ENCODE data around the gene GPATCH8. TPM values are rescaled to one million over a fixed set of nuclear protein-coding genes. Genes with fewer than 3 reads are reported as not detected.

GPATCH8 gene
- total RNA-seq, 4 donors from 2014 or later: 39.6 to 91.6 (median 48.3) TPM

DNA sequence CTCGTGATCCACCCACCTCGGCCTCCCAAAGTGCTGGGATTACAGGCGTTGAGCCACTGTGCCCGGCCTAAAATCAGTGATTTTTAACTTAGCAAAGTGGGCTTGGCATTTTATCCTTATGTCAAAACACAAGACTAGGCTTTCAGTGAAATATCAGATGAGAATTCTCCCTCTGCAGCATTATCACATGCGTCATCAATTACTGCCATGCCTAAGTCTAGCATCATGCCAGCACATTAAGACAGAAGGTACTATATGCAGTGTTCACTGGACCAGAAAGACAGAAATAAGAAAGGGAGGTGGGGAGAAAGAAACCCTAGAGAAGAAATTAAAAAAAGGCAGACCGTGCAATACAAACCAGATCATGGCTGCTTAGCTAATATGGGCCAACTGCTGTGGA, 29.8 kb downstream of the GPATCH8 start:
- no peak for DNase-seq
- H3K4me1 ChIP-seq: no peaks in the 10 kb centered on the region
- no peak overlapping the region for H3K4me3 ChIP-seq
- TF ChIP-seq POLR2A (IDR thresholded peaks at IDR 0.05): no peak
- TF ChIP-seq, protein P1, sequence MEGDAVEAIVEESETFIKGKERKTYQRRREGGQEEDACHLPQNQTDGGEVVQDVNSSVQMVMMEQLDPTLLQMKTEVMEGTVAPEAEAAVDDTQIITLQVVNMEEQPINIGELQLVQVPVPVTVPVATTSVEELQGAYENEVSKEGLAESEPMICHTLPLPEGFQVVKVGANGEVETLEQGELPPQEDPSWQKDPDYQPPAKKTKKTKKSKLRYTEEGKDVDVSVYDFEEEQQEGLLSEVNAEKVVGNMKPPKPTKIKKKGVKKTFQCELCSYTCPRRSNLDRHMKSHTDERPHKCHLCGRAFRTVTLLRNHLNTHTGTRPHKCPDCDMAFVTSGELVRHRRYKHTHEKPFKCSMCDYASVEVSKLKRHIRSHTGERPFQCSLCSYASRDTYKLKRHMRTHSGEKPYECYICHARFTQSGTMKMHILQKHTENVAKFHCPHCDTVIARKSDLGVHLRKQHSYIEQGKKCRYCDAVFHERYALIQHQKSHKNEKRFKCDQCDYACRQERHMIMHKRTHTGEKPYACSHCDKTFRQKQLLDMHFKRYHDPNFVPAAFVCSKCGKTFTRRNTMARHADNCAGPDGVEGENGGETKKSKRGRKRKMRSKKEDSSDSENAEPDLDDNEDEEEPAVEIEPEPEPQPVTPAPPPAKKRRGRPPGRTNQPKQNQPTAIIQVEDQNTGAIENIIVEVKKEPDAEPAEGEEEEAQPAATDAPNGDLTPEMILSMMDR (IDR thresholded peaks at IDR 0.05): no peak
- H3K9me3 ChIP-seq: no peaks in the 10 kb centered on the region
- no peak overlapping the region for H3K27ac ChIP-seq
- H3K27me3 ChIP-seq: no peaks in the 10 kb centered on the region
- peaks cover 0 to 23% (median 0%) of the 10 kb centered on the region in 3 donors for H3K36me3 ChIP-seq

DNA sequence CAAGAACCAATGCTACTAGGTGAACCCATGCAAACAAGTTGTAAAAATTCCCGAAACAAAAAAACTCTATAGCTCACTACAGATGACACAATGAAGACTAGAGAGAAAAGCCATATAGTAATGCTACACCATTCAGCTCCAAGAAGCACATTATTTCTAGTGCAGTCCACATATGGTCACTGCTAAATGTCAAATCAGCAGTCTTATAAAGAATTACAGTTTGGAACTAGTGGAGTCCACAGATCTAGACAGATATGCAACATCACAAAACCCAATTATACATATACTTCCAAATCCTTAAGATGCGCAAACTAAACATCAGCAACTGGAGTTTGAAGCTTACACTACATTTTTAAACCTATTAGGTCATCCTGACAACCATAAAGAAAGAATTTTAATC, 33.5 kb downstream of the GPATCH8 start:
- no peaks in the 10 kb centered on the region for H3K9me3 ChIP-seq
- H3K4me1 ChIP-seq: peaks cover 0 to 13% (median 0%) of the 10 kb centered on the region in 4 donors
- no peak for TF ChIP-seq POLR2A (IDR thresholded peaks at IDR 0.05)
- TF ChIP-seq, protein P1 (IDR thresholded peaks at IDR 0.05): no peak
- no peak overlapping the region for H3K4me3 ChIP-seq
- no peak overlapping the region for H3K27ac ChIP-seq
- H3K36me3 ChIP-seq: peaks cover 0 to 23% (median 0%) of the 10 kb centered on the region in 3 donors
- no peaks in the 10 kb centered on the region for H3K27me3 ChIP-seq
- DNase-seq: no peak

DNA sequence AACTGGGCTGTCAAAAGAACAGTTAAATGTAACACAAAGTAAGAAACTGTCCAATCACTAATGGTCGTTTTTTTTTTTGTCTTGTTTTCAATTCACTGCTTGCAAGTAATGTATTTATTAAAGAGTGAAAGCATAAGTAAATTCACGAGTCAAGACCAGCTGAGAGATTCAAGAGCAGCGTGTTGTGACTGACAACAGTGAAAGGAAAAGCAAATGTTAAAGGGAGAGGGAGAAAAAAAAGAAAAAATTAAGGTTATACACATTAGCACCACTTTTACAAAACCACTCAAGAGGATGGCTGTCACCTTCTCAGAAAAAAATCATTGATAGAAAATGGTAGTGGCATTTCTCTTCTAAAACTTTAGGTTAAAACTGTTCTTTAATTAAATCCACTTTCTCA, 36.1 kb downstream of the GPATCH8 start:
- Histone ChIP-seq H3K27ac (no peak overlapping the region), H3K36me3 (peaks cover 0 to 14% (median 0%) of the 10 kb centered on the region in 3 donors), H3K27me3 (no peaks in the 10 kb centered on the region), H3K4me3 (no peak overlapping the region), H3K4me1 (peaks cover 0 to 13% (median 0%) of the 10 kb centered on the region in 4 donors), H3K9me3 (no peaks in the 10 kb centered on the region)
- TF ChIP-seq, protein P1 (IDR thresholded peaks at IDR 0.05): no peak
- TF ChIP-seq POLR2A (IDR thresholded peaks at IDR 0.05): no peak
- no peak for DNase-seq

DNA sequence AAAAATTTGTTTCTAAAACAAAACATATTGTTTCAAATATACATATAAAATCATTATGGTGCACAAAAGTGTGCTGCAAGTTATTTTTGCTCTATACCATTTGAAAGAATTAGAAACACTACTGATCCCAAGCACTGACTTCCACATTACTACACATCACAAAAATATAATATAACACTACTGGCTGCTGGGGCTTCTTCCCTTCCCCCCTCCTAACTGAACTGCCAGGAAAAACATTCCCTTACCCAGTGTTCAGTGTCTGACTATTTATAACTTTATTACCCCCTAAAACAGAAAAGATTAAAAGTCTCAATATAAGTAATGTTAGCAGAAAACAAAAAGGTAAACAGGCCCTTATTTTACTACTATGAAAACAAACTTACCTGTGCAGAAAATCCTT, 36.9 kb downstream of the GPATCH8 start:
- peaks cover 0 to 22% (median 0%) of the 10 kb centered on the region in 3 donors for H3K36me3 ChIP-seq
- no peaks in the 10 kb centered on the region for H3K9me3 ChIP-seq
- H3K27ac ChIP-seq: no peak overlapping the region
- TF ChIP-seq POLR2A (IDR thresholded peaks at IDR 0.05): no peak
- TF ChIP-seq, protein P1 (IDR thresholded peaks at IDR 0.05): no peak
- peaks cover 0 to 13% (median 0%) of the 10 kb centered on the region in 4 donors for H3K4me1 ChIP-seq
- no peak for DNase-seq
- H3K4me3 ChIP-seq: no peak overlapping the region
- no peaks in the 10 kb centered on the region for H3K27me3 ChIP-seq

DNA sequence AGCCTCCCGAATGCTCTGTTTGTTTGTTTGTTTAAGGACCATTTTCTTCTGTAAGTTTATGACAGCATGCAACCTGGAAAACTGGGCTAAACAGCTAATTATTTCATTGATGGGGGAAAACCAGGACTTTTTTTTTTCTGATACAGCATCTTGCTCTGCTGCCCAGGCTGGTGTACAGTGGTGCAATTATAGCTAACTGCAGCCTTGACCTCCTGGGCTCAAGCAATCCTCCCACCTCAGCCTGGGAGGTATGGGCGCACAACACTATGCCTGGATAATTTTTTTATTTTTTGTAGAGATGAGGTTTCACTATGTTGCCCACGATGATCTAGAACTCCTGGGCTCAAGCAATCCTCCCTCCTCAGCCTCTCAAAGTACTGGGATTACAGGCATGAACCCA, 37.3 kb downstream of the GPATCH8 start:
- Histone ChIP-seq H3K9me3 (no peaks in the 10 kb centered on the region), H3K4me1 (peaks cover 0 to 13% (median 0%) of the 10 kb centered on the region in 4 donors), H3K27ac (no peak overlapping the region), H3K36me3 (peaks cover 0 to 26% (median 0%) of the 10 kb centered on the region in 3 donors), H3K27me3 (no peaks in the 10 kb centered on the region), H3K4me3 (no peak overlapping the region)
- no peak for DNase-seq
- TF ChIP-seq, protein P1 (IDR thresholded peaks at IDR 0.05): no peak
- TF ChIP-seq POLR2A (IDR thresholded peaks at IDR 0.05): no peak

DNA sequence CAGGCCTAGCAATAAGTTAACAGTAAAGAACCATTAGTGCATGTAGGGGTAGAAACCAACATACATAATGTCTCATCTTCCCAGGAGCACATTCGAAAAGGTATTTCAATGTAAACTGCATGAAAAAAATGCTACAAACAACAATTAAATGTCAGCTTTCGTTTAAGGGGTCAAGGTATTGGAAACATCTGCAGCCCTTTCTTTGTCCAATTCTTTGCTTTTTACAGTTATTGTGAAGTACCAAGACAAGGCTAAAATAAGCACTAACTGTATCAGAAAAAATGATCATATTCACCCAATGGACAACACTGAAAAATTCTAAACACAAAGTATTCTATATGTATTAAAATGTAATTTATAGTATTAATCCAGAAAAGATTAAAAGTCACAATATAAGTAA, 37.9 kb downstream of the GPATCH8 start:
- TF ChIP-seq, protein P1 (IDR thresholded peaks at IDR 0.05): no peak
- TF ChIP-seq POLR2A (IDR thresholded peaks at IDR 0.05): no peak
- Histone ChIP-seq H3K36me3 (peaks cover 0 to 28% (median 0%) of the 10 kb centered on the region in 3 donors), H3K4me1 (peaks cover 0 to 13% (median 0%) of the 10 kb centered on the region in 4 donors), H3K27me3 (no peaks in the 10 kb centered on the region), H3K27ac (no peak overlapping the region), H3K4me3 (no peak overlapping the region), H3K9me3 (no peaks in the 10 kb centered on the region)
- no peak for DNase-seq

All from Peyer's patch (tissue), 4 donors.